ENCODE data around the gene RFXAP.

DNA sequence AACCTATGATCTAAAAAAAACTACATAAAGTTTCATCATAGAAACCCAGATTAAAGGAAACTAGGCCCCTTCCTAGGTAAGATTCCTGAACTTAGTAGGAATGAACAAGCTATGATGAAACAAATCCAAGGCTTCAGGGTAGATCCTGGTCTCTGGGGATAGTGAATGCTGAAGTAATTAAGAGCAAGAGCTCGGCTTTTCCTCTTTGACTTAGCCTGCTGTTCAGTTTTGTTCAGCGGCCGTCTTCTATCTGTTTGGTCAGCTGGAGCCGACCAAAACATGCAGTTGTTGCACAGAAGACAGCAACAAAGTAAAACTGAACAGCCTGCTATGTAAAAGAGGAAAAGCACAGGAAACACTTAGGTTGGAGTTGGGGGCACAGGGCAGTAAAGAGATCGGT is 44.1 kb upstream of the RFXAP start:
- TF ChIP-seq, protein P1, sequence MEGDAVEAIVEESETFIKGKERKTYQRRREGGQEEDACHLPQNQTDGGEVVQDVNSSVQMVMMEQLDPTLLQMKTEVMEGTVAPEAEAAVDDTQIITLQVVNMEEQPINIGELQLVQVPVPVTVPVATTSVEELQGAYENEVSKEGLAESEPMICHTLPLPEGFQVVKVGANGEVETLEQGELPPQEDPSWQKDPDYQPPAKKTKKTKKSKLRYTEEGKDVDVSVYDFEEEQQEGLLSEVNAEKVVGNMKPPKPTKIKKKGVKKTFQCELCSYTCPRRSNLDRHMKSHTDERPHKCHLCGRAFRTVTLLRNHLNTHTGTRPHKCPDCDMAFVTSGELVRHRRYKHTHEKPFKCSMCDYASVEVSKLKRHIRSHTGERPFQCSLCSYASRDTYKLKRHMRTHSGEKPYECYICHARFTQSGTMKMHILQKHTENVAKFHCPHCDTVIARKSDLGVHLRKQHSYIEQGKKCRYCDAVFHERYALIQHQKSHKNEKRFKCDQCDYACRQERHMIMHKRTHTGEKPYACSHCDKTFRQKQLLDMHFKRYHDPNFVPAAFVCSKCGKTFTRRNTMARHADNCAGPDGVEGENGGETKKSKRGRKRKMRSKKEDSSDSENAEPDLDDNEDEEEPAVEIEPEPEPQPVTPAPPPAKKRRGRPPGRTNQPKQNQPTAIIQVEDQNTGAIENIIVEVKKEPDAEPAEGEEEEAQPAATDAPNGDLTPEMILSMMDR (IDR thresholded peaks at IDR 0.05): no peak
- TF ChIP-seq POLR2AphosphoS5 (IDR thresholded peaks at IDR 0.05) (no peak), POLR2A (IDR thresholded peaks at IDR 0.05) (no peak)
